Measurements from ENCODE around the gene NUCB2.

NUCB2 gene

GRCh38 chr11:17272801-17273200 is 3.7 kb upstream of the NUCB2 start:
- DNase-seq, result no peak

GRCh38 chr11:17273211-17273610 is 3.3 kb upstream of the NUCB2 start:
- no peak for DNase-seq

- DNase-seq, result no peak
Observed at GRCh38 chr11:17273668-17274282, 2.8 kb upstream of the NUCB2 start.

GRCh38 chr11:17275400-17276235 is 921 bp upstream of the NUCB2 start:
- no peak for DNase-seq

DNA sequence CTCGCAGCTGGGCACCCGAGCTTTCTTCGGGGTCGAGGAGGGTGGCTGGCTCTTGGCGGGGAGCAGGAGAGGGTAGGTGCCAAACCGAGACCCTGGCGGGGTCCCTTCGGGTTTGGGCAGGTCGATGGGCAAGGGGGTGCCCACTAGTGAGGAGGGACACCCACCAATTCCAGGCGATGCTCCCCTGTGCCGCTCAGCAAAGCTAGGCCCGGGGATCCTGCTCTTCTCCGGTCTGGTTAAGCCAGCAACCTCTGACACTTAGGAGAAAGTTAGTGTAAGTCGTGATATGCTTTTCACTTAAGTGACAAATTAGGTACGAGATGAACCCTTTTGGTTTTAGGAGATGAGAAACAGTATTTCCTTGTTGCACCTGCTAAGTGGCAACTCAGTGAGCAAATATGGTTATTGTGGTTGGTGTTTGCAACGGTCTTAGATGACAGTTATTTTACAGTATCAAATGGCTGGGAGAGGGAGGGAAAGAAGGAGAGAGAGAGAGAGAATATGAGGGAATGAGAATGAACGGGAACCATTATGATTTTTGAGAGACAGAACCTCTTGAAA is 565 bp downstream of the NUCB2 start:
- no peak for DNase-seq

- DNase-seq, result no peak
Observed at GRCh38 chr11:17280494-17281127, 4.1 kb downstream of the NUCB2 start.

DNA sequence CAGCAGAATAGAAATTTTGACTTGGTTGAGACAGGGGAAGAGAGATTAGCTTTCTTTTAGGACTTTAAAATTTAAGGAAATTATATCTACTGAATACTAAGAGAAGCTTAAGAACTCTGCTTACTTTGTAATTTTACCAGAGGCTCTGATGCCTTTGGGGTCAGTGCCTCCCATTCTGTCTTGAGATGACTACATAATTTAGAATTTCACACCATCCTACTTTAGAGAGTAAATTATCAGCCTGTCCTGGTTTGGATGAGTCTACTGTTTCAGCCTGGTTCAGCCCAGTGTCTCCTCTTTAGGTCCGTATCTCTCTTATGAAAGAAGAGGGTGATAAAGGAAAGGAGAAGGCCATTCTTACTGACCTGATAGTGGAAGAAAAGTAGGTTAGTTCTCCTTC is 9.8 kb downstream of the NUCB2 start:
- DNase-seq, result no peak

DNA sequence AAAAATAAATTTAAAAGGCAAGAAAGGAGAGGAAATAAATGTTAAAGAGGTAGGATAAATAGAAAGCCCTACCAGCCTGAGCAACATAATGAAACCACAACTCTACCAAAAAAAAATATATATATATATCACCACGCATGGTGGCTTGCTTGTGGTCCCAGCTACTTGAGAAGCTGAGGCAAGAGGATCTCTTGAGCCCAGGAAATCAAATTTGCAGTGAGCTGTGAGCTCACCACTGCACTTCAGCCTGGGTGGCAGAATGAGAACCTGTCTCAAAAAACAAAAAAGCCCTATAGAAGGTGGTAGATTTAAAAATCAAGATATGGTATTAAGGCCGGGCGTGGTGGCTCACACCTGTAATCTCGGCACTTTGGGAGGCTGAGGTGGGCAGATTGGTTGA is 10.5 kb downstream of the NUCB2 start:
- no peak for DNase-seq

- no peak for DNase-seq
Observed at GRCh38 chr11:17291710-17292109, 15.2 kb downstream of the NUCB2 start.

- DNase-seq, result no peak
Observed at GRCh38 chr11:17293311-17293710, 16.8 kb downstream of the NUCB2 start.

DNA sequence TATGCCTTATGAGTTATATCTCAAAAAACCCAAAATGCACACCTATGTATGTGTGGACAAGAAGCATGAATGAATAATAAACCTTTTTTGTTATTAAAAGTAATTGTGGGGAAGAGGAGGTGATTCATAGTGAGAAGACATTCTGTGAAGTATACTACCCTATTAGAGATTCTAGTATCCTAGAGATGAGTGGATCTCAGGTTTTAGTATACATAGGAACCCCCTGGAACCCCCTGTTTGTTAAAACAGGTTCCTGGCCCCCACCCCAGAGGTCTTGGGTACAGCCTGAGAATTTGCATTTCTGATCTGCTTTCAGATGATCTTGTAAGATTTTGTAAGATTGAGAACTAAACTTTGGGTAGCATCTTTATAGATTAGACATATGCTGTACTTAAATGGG is 17.5 kb downstream of the NUCB2 start:
- no peak for DNase-seq

DNA sequence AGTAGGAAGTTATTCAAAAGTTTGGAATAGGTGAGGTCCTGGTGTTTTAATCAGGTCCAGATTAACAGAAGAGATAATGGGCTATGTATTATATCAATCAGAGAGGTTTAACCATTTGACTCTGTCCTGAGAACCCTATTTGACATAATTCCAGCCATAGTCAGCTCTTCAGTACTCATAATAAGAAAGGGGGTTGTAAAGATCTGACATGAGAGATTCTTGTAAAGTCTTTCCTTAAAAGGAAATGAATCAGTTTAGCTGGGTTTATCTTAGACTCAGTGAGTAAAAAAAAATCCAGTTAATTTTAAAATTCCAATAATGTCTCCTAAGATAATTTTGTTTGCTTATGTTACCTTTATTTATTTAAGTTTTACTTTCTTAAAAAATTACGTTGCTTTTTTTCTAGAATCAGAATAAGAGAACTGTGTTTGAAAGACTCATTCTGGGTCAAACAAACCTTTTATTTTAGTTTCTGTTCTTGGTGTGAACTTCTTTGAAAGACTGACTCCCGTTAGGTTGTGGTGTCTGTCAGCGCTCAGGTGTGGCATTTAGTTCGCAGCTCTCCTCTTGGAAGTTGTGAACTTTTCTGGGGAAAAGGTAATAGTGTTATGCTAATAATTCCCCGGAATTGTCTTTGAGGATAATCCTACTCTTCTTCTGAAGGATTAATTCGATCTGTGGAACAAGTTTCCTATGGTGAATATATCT is 20.5 kb downstream of the NUCB2 start:
- DNase-seq, result no peak

GRCh38 chr11:17298302-17298701 is 21.8 kb downstream of the NUCB2 start:
- no peak for DNase-seq

DNA sequence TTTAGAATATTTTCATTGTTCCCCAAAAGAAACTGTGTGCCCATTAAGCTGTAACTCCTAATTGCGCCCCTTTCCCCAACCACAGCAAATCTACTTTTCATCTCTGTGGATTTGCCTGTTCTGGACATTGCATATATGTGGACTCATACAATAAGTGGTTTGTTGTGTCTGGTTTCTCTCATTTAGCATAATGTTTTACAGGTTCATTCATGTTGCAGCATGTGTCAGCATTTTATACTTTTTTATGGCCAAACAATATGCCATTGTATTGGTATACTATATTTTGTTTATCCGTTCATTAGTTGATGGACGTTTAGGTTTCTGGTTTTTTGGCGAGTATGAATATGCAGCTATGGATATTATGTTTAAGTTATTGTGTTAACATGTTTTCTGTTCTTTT is 23.8 kb downstream of the NUCB2 start:
- no peak for DNase-seq

DNA sequence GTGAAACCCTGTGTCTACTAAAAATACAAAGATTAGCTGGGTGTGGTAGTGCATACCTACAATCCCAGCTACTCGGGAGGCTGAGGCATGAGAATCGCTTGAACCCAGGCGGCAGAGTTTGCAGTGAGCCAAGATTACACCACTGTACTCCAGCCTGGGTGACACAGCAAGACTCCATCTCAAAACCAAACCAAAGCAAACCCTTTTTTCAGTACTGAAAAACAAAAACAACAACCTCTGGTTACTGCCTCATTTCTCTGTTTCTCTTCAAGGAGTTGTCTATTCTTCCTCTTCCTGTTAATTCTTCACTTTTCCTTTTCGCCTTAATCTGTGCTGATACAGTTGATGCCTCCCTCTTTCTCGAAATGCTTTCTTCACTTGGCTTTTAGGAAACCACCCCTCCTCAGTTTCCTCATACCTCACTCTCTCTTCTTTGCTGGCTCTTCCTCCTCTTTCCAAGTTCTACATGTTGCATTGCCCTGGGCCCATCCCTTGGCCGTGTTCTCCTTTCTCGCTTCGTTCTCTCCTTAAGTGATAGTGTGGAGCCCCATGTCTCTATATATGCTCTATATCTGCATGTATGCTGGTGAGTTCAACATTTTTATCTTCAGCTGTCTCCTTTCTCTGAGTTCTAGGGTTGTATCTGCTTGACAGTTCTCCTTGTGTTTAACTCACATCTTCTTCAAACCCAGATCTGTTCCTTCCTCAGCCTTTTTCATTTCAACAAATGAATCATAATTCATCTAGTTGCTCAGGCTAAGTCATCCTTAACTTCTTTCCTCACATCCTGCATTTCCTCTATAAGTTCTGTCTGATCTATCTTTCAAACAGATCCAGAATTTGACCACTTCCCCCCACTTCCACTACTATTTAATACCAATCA is 37.1 kb downstream of the NUCB2 start:
- DNase-seq, result no peak

- DNase-seq, result no peak
Observed at GRCh38 chr11:17314232-17314547, 37.7 kb downstream of the NUCB2 start.

DNA sequence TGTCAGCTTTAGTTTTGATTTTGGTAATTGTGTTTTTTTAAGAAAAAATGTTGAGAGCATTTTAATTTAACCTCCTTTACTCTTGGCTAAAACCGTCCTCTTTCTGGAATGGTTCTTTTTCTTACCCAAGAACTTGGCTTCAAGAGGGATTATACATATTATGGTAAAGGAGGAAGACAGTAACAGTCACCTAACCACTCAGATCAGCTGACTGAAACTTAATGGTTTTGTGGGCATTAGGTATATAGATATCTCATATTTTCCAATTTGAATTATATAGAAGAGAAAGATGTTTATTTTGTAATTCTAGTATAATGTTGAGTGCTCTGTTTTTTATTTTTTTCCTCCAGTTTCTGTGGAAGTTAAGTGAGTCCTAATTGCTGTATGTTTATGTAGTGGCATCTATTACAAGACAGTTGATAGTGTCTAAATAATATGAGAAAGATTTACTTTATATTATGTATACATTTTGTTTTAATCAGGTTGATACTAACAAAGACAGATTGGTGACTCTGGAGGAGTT is 38.4 kb downstream of the NUCB2 start:
- DNase-seq, result no peak

GRCh38 chr11:17328871-17329494 is 52.4 kb downstream of the NUCB2 start:
- DNase-seq, result no peak

DNA sequence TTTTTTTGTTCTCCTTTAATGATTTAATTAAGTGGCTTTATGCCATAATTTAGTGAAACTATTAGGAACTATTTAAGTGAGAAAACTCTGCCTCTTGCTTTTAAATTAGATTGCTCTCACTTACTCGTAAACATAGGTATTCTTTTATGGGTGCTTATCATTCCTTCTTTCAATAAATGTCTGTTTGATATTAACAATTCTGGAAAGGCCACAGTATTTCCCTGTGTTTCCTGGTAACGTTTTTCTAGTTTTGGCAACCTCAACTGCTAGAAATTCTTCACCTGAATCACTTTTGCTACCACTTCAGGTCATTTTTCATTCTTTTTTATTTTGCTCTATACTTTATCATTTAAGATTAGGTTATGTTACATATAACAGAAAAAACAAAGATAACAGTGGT is 55.1 kb downstream of the NUCB2 start:
- no peak for DNase-seq

DNA sequence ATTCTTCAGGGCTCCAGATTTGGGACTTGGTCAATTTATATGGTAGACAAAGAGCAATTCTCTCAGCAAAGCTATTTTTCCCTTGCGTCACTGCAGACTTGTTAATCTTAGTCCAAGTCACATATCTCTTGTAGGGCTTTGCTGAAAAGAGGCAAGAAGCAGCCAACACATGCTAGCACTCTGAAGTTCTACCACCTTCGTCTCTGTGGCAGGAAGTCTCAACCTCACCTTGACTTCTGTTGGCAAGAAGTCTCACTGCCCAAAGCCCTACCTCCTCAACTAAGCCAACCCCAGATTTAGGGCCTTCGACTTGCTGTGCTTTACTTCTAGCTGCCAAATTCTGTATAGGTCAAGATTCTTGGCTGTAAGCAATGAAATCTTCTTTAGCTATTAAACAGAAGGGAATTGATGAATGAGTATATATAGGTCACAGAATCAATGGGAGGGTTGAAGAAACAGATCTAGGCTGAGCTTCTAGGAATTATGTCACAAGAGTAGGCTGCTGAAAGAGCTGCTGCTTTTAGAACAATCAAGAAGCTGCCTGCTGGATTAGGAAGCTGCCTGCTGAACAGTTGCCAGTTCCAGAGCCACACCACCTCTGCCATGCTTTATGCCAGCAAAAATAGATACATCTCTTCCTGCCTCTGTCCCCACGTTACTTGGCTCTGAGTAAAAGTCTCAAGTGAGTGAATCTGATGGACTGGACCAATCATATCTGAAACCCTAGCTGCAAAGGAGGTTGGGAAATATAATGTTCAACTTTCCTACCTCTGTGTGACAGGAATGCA is 57.5 kb downstream of the NUCB2 start:
- no peak for DNase-seq

GRCh38 chr11:17343257-17343656 is 66.7 kb downstream of the NUCB2 start:
- no peak for DNase-seq
